GM12873 (cell line): ENCODE data around the gene PRUNE1.
A peak's percentile ranks its signal among the peaks of the same experiment; 100 is the strongest.

Experiments
- TF ChIP-seq, protein P1 (sequence below): IDR thresholded peaks from 2 replicates; pipeline ENCODE4 v1.5.1; 2012; ENCODE audit warnings: low read depth, mild to moderate bottlenecking, moderate library complexity, low read length, control low read depth; ENCODE audit not compliant: insufficient read depth; ENCODE audit errors: missing control alignments

Gene PRUNE1

DNA sequence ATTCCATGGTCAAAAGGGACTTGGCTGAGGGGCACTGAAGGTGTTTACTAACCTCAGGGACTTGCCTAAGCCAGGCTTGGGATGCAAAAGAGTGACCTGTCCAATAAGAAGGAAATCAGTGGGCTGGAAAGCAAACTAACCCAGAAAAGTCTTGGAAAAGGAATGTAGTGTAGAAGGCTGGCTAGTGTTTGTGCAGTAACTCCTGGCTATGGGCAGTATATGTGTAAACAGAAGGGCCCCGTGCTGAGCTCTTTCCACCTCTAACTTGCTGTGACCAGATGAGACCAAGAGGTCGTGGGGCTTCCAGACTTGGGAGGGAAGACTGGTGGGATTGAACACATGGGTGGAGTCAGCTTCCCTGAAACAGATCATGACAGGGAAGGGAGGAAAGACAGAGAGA lies 5.6 kb upstream of the PRUNE1 start:
- TF ChIP-seq, protein P1, sequence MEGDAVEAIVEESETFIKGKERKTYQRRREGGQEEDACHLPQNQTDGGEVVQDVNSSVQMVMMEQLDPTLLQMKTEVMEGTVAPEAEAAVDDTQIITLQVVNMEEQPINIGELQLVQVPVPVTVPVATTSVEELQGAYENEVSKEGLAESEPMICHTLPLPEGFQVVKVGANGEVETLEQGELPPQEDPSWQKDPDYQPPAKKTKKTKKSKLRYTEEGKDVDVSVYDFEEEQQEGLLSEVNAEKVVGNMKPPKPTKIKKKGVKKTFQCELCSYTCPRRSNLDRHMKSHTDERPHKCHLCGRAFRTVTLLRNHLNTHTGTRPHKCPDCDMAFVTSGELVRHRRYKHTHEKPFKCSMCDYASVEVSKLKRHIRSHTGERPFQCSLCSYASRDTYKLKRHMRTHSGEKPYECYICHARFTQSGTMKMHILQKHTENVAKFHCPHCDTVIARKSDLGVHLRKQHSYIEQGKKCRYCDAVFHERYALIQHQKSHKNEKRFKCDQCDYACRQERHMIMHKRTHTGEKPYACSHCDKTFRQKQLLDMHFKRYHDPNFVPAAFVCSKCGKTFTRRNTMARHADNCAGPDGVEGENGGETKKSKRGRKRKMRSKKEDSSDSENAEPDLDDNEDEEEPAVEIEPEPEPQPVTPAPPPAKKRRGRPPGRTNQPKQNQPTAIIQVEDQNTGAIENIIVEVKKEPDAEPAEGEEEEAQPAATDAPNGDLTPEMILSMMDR = no peak

DNA sequence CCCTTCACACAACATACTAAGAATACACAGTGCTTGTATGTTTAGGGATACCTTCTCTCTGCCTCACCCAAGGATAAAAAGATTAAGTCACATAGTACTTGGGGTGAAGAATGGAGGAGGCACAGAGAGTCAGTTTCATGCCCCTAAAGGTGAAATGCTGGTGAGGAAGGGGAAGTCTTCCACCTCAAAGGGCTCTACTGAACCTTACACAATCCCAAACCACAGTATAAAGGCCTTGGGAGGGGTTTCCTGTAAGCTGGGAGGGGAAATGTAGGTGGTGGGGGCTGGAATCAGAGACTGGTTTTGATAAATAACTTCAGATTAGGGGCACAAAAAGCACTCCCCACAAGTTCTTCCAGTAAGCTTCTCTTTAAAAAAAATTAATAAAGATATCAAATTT lies 5.1 kb upstream of the PRUNE1 start:
- TF ChIP-seq, protein P1 = no peak

DNA sequence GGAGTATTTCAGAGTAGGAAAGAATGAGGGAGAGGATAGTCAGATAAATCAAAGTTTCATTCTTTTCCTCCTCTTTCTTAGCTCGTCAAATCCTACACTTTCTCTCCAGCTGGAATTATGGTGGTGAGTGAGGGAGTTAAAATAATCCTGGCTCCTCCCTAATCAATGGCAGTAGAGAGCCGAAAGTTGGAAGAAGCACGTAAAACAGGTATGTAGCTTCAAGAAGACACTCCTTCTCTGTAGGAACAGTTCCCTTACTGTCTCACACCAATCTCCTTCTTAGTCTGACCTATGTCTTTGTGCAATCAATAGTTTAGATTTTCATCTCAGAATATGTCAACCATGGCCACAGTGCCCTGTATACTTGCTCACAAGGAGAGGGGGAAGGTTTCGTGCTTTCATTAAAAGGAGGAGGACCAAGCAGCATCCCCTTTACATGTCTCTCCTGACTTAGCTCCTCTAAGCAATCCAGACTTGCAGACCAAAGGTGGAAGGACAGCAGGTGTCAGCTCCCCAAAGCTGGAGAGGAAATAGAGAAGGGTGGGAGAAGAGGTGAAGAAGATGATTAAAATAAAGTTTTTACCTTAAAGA lies 2.4 kb upstream of the PRUNE1 start:
- TF ChIP-seq, protein P1 = no peak

DNA sequence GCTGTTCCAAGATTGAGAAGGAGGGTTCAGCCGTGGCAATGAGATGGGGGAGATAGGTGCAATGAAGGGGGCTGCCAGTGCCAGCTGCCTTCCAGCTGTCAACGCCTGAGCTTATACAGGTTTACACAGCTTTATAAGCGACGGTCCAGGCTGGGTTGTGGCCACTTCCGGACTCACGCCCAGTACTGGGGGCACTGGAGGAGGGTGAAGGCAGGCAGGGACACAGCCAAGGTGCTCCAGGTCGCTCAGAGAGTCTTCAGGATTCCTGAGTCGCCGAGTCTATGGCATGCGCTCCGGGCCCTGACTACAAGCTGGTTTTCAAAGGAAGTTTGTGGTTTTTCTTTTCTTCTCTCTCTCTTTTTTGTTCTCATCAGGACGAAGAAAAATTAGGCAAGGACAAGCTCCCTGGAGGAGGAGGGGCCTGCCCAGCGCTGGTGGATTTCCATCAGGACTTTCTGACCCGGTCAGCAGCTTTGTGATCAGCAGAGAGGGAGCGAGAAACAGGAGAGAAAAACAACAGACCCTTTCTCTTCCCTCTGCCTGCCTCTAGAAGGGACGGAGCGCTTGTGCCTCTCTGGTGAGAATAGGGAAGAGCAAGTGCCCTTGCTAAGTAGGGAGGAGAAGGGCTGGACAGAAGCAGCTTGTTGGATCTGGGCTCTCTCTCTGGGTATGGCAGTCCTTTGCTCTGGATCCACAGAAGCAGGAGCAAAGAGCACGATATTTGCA lies 1.8 kb upstream of the PRUNE1 start, which contains the start of gene MINDY1:
TSS of gene MINDY1 (minus strand) at position 576 of the 726 bp plus-strand sequence. CDS start 4,285 bp downstream, outside the sequence.
- TF ChIP-seq, protein P1 = peak; percentile 63

DNA sequence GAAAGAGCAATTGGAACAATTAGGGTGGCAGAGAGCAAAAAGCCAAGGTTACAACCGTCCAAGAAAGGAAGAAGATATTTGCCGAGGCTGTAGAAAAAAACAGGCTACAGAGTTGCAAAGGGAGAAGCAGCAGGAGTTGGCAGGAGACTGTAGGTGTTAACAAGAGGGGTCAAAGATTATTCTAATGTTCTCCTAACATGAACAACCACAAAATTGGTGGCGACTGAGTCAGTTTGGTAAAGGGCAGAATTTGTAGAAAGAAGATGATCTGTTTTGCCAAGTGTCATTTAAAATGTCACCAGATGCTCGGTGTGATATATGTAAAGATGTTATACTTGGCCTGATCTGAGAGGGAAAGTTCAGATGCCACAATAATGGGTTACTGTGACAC lies 401 bp upstream of the PRUNE1 start:
- TF ChIP-seq, protein P1 = no peak

DNA sequence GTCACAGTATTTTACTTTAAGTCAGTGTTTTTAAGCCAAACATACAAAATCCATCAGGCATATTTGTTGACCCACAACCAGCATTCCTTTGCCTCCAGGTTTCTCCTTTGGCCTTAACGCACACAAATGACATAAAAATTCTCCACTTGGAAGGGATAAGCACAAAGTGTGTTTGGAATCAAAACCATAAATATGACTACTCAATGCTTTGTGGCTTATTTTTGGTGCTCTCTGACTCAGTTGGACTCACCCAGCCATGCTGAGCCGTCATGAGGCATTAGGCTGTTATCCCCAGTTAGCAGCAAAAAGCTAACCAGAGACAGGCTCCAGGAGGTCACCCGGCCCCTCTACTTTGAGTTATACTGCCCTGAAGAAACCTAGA lies 948 bp downstream of the PRUNE1 start:
- TF ChIP-seq, protein P1 = no peak

DNA sequence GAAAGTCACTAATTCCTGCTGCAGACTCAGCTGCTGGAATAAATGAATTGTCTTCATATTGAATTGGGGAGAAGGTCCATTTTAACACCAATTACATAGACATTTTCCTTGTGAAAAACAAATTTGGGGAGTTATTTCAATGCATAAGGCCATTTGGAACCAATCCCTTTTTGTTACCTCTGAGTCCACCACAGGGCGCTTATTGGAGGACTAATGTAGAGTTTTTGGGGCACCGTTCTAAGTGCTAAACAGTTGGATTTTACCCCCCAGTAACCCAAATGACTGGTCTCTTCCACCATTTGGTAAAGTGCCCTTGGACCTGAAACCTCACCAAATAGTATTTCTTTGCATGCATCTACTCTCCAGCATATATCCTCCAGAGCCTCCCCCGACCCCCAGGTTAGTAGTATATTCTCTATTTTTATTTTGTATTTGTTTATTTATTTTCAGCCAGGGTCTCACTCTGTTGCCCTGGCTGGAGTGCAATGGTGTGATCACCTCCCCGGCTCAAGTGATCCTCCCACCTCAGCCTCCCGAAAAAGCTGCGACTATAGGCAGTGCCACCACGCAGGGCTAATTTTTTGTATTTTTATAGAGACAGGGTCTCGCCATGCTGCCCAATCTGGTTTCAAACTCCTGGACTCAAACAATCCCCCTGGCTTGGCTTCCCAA lies 1.6 kb downstream of the PRUNE1 start:
- TF ChIP-seq, protein P1 = no peak
